HCEC 1CT (cell line): ENCODE measurements around the gene SYMPK.
A peak's percentile ranks its signal among the peaks of the same experiment; 100 is the strongest.

Experiments used
- DNase-seq: peaks from one replicate; pipeline ENCODE4 v3.0.0-alpha.2; 2017

SYMPK gene

DNA sequence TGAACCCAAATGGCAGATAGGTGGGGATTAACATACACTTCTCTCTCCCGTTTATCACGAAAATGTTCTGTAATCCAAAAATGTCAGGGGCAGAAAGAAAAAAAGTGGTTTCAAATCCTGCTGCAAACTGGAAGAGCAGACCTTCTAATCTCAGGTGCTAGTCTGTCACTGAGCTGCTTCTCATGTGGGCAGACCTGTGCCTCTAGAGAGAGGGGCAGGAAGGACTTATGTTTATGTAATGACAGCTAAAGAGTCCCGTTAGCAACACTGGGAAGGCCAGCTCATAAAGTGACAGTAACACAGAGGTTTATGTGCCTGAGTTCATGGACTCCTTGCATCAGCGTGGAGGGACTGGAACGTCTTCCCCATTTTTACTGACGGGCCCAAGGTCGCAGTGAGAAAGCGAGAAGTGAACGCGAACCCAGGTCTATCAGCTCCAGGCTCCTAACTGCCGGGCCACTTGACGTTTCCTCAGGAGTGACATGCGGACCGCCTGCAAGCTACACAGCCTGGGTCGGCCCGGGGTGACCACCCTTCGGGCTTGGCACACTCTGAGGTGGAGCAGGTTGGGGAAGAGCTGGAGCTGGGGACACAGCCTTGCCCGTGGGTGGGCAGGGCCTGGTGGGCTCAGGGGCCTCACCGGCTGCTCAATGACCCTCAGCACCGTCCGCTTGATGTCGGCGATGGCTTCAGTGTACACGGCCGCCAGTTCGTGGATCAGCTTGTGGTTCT is 38.2 kb downstream of the SYMPK start:
- DNase-seq: no peak

DNA sequence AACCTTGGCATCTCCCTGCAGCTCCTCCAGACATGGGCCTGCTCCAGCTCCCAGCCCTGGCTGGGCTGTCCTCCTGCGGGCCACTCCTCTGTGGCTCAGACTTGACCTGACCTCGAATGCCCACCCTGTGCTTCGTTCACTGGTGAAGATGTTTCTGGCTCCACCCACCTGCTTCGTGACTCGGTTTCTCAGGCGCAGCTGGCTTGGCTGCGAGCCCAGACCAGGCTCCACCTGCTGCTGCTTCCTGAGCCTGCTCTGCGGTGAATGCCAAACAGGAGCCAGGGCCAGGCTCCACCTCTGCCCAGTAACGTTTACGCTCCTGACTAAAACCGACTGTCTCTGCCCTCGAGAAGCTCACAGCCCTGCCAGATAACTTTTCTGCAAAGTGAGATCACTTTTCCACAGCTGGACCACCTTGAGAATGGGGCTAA is 38.9 kb downstream of the SYMPK start:
- no peak for DNase-seq

DNA sequence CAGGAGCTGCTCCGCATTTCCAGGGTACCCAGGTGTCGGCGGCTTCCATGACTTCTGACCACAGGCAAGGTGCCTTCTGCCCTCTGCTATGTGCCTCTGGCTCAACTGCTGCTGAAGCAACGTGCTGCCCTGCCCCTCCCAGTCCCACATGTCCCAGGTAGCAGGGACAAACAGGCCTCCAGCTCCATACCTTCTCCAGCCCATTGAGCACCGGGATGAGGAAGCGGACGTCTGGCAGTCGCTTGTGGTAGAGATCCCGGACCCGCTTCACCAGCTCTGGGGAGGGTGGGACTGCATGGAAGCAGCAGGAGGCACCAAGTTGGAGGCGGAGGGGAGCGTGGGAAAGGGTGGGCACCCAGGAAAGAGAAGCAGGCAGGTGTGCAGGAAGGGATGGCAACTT is 39.8 kb downstream of the SYMPK start:
- DNase-seq: no peak

DNA sequence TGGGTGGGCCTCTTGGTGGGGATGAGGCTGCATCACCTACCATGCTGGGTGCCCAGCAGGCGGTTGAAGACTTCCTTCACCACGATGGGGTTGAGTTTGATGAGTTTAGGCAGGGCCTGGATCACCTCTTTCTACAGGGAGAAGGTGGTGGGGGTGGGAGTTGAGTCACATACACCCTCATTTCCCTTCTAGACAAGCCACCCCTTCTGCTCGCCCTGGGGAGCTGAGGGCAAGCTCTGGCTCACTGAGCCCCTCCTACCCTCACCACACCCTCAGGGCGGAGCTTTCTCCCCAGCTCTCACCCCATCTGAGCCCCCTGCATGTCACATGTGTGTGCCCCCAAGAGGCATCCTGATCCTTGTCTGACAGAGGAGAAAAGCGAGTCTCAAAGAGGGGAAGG is 40.2 kb downstream of the SYMPK start:
- DNase-seq: no peak

DNA sequence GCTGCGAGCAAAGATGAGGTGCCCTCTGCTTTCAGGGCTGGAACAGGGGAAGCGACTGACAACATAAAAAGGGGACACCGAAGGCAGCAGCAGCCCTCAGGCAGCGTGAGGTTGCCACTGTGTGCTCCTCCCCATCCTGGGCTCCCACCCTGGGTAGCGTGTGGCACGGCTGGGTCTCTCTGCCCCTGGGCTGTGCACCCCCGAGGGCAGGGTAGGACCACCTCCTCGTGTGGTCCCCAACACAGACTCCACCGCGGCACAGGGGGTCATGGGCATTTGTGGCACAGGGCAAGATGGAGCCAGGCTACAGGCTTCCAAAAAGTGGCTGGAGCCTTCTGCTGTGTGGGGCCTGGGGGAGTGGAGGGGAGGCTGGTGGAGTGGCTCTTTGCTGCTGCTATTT is 41.4 kb downstream of the SYMPK start:
- DNase-seq: no peak

DNA sequence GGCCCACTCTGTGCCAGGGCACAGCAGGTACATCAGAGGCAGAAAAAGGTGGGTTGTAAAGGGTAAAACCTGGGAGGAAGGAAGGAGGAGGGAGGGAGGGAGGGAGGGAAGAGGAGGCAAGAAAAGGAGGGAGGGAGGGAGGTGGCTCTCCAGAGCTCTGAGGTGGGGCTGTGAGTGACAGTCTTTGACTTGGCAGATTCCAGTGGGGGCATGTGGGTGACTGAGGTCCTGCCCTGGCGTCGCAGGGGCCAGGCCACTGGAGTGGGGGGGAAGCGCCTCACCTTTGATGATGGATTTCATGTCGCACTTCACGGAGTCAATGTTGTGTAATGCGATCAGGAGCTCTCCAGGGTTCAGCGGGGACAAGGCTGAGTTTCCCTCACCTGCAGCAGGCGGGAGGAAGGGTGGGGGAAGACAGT is 41.8 kb downstream of the SYMPK start:
- DNase-seq: no peak

DNA sequence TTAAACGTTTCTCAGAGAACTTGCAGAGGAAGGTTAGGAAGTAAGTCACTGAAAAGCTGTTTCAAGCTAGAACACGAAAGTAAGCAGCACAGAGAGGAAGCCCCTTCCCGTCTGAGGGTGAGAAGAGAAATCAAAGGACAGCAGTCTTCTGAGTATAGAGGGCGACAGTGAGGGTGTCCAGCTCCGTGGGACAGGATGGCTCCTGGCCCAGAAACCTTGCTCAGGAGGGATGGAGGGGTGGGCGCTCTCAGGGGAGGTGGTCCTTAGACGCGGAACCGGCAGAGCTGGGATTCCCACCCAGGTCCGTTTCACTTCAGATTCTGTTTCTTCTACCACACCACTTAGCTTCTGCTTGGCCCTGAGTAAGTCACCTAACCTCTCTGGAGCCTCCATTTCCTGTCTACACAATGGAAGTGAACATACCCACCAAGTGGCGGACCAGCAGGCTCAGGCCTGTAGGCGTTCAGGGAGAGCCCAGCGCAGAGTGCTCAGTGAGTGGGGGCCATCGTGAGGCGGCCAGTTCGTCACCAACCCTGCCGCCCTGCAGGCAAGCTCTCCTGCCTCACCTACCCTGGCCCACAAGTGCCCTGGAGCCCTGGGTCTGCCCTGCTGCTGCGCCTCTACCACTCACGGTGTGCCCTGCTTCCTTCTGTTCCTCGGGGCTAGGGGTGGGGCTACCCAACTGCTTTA is 42.4 kb downstream of the SYMPK start:
- DNase-seq: no peak

DNA sequence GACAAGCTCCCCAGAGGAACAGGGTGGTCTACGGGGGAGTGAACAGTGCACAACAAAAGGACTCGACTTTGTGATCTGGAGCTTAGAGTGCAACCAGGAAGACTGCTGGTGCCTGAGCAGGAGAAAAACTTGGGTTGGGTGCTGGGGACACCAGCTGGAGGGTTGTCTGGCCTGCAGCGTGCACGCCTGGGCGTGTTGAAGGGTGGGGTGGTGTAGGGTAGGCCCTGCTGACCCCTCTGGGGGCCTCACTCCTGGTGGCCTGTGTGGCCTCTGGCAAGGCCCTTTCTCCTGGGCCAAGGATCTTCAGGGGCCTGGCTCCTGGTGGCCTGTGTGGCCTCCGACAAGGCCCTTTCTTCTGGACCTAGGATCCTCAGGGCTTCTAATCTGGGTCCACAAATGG is 43.2 kb downstream of the SYMPK start:
- DNase-seq: no peak

DNA sequence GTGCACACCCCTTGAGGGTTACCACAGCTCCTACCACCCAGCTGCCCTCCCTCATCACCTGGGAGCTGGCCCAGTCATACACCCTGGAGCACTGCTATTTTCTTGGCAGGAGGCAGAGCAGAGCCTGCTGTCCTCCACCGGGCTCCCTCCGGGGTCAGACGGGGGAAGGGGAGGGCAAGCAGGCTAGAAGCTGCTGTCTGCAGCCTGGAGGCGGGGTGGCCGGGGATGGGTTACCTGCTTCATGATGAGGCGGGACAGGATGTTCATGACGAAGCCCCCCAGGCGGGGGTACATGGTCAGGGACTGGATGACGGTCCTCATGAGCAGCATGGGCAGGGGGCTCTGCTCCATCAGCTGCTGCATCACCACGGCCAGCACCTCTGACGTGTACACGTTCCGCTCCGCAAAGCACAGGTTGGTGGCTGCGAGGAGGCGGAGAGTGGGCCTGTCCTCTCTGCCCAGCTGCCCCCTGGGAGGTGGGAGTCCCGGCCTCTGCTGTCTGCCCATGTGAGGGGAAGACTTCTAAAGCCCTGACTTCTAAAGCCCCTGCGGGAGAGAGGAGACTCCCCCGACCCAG is 45.1 kb downstream of the SYMPK start:
- DNase-seq: no peak

DNA sequence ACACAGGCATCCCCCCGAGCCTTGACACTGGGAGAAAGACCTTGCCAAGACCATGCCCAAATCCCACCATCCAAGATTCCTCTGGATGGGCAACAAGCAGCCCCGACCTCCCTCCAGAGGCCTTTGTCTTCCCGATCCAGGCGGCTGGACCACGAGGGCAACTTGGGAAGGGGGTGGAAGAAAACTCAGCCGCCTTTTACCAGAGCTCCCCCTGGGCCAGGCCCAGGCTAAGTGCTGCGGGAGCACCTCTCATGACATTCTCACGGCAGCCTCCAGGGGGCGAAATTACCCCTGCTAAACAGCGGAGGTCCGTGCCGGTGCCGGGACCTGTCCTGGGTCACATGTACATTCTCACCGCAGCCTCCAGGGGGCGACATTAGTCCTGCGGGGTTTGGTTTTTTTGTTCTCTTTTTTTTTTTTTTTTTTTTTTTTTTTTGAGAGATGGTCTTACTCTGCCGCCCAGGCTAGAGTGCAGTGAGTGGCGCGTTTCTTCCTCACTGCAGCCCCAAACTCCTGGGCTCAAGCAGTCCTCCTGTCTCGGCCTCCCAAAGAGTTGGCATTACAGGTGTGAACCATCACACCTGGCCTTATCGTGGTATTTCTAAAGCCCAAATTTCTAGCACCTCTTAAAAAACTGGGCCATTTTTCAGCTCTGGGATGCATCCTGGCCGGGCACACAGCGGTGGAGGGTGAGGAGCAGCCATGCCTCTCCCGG is 45.8 kb downstream of the SYMPK start:
- DNase-seq: peak; percentile 87

DNA sequence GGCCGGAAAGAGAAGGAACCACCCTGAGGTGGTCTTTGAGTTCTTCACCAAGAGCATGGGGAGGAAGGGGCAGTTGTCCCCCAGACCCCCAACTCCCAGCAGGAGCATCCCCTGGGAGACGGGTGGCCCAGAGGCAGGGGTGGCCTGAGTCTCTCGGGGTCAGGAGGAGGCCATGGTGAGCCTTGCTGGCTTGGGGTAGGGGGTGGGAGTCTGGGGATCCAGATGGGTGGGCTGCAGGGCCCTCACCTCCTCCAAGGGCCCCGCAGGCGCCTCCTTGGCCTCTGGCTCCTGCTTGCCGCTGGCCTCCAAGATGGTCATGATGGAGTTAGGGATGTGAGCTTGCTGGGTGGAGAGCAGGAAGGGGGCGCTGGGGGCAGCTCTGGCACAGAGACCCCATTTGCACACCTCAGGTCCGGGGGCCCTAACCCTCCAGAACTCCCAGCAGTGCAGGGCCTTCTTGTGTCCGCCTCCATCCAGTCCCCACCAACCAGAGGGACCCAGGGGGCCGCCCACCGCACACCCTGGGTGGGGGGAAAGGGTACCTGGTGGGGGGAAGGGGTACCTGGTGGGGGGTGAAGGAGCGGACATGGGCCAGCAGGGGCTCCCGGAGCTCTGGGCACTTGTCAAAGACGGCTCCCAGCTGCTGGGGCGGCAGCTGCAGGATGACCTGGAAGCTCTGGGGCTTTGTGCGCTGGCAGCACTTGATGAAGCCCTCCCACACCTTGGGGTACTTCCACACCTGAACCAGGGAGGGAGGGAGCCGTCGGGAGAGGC is 46.5 kb downstream of the SYMPK start:
- no peak for DNase-seq

DNA sequence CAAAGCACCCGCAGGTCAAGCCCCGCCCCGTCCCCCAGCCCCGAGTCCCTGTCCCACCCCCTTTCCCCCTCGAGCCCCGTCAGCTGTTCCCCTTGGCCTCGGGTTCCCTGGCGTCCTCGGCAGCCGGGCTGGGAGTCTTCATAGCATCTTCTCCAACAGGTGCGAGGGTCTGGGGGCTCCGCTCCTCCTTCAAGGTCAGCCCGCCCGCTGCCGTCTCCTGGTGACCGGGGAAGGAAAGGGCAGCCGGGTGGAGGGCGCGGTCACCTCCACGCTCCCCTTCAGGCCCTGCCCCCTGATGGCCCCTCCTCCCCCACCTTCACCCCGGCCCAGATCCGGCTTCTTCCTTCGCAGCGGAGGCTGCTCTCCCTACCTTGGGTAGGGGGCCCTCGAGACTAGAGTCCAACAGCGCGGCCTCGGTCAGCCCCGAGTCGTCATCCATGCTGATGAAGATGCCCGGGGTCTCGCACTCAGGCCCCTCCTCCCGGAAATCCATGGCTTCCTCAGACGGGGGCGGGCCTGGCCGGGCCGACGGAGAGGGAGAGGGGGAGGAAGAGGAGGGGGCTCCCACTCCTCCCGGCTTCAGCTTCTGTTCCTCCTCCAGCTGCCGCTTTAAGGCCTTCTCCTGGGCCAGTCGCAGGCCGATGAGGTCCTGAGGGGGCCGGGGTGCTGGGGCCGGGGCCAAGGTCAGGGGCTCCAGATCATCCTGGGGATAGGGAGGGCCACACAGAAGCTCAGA is 47.3 kb downstream of the SYMPK start:
- DNase-seq: no peak

DNA sequence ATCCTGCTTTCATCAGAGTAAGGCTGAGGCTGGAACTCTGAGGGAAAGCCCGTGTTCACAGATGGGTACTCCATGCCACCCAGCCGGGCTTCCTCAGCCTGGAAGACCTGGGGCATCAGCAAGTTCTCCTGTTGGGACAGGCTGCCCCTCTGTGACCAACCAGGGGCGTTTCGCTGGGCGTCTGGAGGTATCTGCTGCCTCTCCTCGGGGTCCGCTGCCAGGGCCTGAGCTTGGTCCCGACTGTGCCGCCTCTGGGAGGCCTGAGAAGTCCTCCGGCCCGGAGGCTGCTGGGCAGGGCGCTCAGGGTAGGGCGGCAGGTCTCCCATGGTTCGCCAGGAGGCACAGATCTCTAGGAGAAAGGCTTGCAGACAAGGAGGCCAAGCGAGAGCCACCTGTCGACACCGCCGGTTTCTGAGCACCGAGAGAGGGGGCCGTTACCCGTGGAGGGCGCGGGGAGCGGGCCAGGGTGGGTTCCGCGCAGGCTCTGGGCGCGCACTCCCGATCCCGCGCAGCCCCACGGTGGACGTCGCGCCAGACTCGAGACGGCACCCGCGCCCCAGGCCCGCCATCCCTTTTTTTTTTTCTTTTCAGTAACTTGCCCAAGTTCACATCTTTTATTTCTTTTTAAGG is 48.0 kb downstream of the SYMPK start, which contains the start of gene RSPH6A:
TSS of gene RSPH6A (minus strand) at position 458 of the 630 bp plus-strand sequence. CDS start at position 326, 132 bp downstream.
- no peak for DNase-seq

DNA sequence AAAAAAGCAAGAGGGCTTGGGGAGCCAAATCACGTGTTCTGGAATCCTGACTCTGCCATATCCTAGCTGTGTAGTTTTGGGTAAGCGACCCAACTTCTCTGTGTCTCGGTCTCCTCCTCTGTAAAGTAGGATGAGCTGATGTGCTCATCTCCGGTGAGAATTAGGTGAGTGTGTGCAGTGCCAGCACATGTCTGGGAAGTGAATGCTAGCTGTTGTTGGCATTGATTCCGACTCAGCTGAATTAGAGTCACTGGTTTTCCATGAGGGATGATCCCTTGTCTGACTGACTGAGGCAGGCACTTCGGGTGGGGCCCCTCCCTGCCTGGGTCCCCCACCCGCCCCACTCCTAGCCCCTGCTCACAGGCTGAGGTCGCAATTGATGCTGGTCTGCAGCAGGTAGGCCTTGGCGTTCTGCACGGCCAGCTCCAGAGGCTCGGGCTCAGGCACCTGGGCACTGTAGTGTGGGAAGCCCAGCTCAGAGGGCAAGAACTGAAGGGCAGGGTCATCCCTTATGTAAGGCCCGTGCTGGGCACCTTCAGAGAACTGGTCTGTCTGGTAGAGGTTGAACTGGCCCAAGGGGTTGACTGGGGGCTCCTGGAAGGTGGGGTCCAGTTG is 48.7 kb downstream of the SYMPK start:
- DNase-seq: no peak

DNA sequence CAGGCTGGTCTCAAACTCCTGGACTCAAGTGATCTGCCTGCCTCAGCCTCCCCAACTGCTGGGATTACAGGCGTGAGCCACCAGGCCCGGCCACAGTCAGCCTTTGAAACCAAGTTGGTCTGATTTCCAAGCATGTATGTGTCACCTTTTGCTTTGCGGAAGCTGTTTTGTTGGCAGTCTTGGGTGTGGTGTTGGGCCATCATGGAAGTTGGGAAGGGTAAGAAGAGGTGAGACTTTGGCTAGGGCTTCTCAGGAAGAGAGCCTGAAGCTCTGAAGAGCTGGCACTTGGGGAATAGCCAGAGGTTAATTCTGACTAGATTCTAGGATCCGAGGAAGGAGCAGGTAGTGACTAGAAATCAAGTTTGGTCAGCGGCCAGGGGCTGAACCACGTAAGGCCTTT is 50.6 kb downstream of the SYMPK start:
- no peak for DNase-seq

DNA sequence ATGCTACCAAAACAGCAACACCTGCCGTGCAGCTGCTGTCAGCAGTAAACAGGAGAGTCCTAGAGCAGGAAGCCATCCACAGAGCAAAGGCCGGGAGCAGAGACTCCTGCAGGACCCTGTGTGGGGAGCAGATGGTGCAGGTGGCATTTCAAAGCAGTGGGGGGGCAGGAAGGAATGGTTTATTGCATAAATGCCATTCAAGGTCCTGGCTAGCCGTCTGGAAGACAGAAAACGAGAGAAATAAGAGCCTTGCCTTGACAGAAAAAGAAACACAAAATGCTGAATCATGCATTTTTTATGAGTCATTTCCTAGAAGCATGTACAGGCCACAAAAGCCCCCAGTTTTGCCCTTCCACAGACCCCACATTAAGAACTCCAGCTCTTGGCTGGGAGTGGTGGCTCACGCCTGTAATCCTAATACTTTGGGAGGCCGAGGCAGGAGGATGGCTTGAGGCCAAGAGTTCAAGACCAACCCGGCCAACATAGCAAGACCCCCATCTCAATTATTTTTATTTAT is 53.2 kb downstream of the SYMPK start:
- peak; percentile 80 for DNase-seq

DNA sequence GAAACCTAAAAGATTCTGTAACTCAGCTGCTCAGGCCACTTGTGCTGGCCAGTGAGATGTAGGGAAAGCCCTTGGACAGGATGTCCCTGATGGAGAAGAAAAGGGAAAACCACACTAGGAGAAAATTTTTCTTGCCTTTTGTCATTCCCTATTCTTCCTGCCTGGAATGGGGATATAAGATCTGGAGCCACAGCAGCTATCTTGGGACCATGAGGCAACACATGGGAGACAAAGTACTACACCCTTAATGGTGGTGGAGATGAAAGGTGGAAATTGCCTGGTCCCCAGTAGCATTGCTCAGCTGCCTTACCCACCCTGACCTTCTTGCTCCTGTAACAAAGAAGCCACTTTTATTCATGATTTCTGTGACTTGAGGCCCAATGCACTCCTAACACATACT is 57.2 kb downstream of the SYMPK start:
- no peak for DNase-seq

DNA sequence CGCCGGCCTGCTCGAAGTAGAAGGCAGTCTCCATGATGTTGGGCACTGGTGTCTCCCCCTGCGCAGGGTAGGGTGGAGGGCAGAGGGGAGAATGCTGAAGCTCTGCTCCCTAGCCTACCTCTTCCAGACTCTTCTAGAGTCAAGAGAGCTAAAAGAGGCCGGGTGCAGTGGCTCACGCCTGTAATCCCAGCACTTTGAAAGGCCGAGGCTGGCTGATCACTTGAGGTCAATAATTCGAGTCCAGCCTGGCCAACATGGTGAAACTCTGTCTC is 58.1 kb downstream of the SYMPK start:
- DNase-seq: no peak

DNA sequence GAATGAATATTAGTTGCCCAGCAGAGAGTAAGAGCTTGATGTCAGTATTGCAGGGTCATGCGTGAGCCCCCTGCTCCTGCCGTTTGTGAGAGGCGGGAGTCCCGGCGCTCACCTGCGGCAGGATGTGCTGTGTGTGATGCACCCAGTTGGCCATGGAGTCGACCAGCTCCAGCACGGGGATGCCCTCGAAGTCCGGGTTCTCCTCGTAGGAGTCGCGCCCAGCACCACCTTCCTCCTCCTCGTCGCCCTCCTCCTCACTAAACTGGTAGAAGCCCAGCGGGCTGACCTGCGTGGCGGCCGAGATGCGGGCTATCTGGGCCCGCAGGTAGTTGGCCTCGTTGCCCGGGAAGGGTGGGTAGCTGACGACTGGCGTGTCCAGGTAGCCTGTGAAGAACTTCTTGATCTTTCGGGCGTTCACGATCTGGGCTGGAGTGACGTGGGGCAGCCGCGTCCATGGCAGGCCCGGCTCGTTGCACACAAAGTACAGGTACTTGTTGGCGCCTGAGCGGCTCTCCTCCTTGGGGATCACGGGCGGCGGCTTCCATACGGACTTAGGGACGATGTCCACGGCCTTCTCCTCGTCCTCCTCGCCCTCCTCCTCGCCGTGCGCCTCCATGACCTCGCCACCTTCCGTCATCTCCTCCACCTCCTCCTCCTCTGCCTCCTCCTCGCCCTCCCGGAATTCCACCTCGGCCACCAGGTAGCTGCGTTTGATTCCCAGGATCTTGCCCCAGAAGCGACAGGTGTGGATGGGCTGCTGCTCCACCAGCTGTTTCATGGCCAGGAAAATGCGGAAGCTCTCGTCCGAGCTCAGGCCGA is 58.6 kb downstream of the SYMPK start:
- DNase-seq: no peak

DNA sequence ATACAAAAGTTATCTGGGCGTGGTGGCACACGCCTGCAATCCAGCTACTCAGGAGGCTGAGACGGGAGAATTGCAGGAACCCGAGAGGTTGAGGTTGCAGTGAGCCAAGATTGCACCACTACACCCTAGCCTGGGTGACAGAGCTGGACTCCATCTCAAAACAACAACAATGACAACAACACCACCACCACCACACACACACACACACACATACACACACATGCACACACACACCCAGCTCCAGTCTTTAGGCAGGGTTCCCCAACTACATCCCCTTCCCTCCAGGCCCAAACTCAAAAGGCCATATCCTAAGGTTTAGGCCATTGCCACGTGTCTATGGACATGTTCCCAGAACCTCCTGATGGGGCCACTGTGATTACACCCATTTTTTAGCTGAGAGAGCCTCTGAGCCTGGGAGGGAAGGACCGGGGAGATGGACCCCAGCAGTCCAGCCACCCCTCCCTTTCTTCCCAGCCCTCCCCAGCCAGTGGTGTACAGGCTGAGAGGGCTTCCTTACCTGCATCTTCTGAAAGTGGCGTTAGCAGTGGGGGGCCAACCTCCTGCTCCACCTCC is 61.3 kb downstream of the SYMPK start:
- no peak for DNase-seq
